Tibial nerve (tissue), 4 donors: Measurements from ENCODE around the gene FRMD4A. TPM values are rescaled to one million over a fixed set of nuclear protein-coding genes. Genes with fewer than 3 reads are reported as not detected.

Experiments
- DNase-seq, 2 donors: peaks; one replicate each; pipeline ENCODE4 v3.0.0-alpha.2; 2019; ENCODE audit warnings: low spot score in 2 of 2
- H3K27ac ChIP-seq, 4 donors: fragments of 200-600 bp; sonication (generic) in 3 of 4; one replicate each; pipeline ENCODE4 v1.5.1; 2017 to 2019; ENCODE audit warnings: mild to moderate bottlenecking in 1 of 4
- H3K27me3 ChIP-seq, 2 donors: fragments of 200-600 bp; sonication (generic) in 1 of 2; one replicate each; pipeline versions ENCODE4 v1.5.1 to v1.6.0; 2017 to 2019
- H3K36me3 ChIP-seq, 3 donors: fragments of 200-600 bp; sonication (generic); one replicate each; pipeline ENCODE4 v1.5.1; 2018 to 2019
- H3K4me1 ChIP-seq, 4 donors: fragments of 200-600 bp; sonication (generic) in 3 of 4; one replicate each; pipeline ENCODE4 v1.5.1; 2017 to 2019
- H3K4me3 ChIP-seq, 4 donors: fragments of 200-600 bp; sonication (generic) in 3 of 4; one replicate each; pipeline ENCODE4 v1.5.1; 2017 to 2019; ENCODE audit warnings: mild to moderate bottlenecking in 1 of 4, moderate library complexity in 1 of 4
- H3K9me3 ChIP-seq, 4 donors: fragments of 200-600 bp; sonication (generic) in 3 of 4; one replicate each; pipeline ENCODE4 v1.5.1; 2017 to 2019
- CTCF ChIP-seq, 5 experiments: fragments of 200-600 bp in 3 of 5; fragments of 450-650 bp in 2 of 5; sonication (generic) in 3 of 5; IDR thresholded peaks; one replicate each; pipeline ENCODE4 v1.5.1; 2016 to 2019; ENCODE audit warnings: antibody characterized with exemption in 5 of 5, mild to moderate bottlenecking in 3 of 5, moderate library complexity in 2 of 5
- EP300 ChIP-seq, 2 donors: sonication (generic); formaldehyde crosslinking; IDR thresholded peaks; one replicate each; pipeline ENCODE4 v1.6.1; 2017; ENCODE audit warnings: antibody characterized with exemption in 2 of 2, mild to moderate bottlenecking in 1 of 2
- POLR2A ChIP-seq, 2 donors: fragments of 450-650 bp; IDR thresholded peaks; one replicate each; pipeline ENCODE4 v1.6.1; 2017; ENCODE audit warnings: antibody characterized with exemption in 2 of 2, mild to moderate bottlenecking in 2 of 2, moderate library complexity in 2 of 2
- WGBS, 2 donors: methylation state at CpG; one replicate each; pipeline ENCODE4 v1.1.5; 2018; 5-methylcytosine and 5-hydroxymethylcytosine counted together
- total RNA-seq, 4 donors: library from RNA; depleted of rRNA; stranded (reverse); fragments of >200 nt; gene quantifications; one replicate each; pipeline ENCODE4 v1.1.0, GENCODE V29; 2016

Gene FRMD4A
- total RNA-seq, 4 donors from 2014 or later, result 39.8 to 89.7 (median 53.9) TPM

- Histone ChIP-seq H3K36me3 (no peaks in the 10 kb centered on the region), H3K9me3 (no peaks in the 10 kb centered on the region), H3K27me3 (no peaks in the 10 kb centered on the region), H3K4me1 (peaks cover 0 to 41% (median 11%) of the 10 kb centered on the region in 4 donors), H3K4me3 (no peak overlapping the region), H3K27ac (peak overlapping the region in 1 of 4 donors; percentile 2)
- WGBS, 2 donors, result 91 to 94% methylated on average over 8 of the region's 8 CpGs
- TF ChIP-seq CTCF (IDR thresholded peaks at IDR 0.05) (no peak), POLR2A (IDR thresholded peaks at IDR 0.05) (no peak)
- DNase-seq, result no peak
These were observed 386.9 kb downstream of the FRMD4A start for GRCh38 chr10:13943735-13944398.

GRCh38 chr10:13942035-13942434, 388.7 kb downstream of the FRMD4A start:
- TF ChIP-seq CTCF (IDR thresholded peaks at IDR 0.05) (no peak), POLR2A (IDR thresholded peaks at IDR 0.05) (no peak), EP300 (IDR thresholded peaks at IDR 0.05) (no peak)
- Histone ChIP-seq H3K9me3 (no peaks in the 10 kb centered on the region), H3K27ac (no peak overlapping the region), H3K36me3 (no peaks in the 10 kb centered on the region), H3K4me1 (peaks cover 0 to 37% (median 11%) of the 10 kb centered on the region in 4 donors), H3K27me3 (no peaks in the 10 kb centered on the region), H3K4me3 (no peak overlapping the region)
- DNase-seq, result no peak
- WGBS, 2 donors, result 85 to 88% methylated on average over 5 of the region's 5 CpGs

GRCh38 chr10:13939391-13939790, 391.3 kb downstream of the FRMD4A start:
- Histone ChIP-seq H3K9me3 (no peaks in the 10 kb centered on the region), H3K4me3 (no peak overlapping the region), H3K27me3 (no peaks in the 10 kb centered on the region), H3K27ac (no peak overlapping the region), H3K36me3 (no peaks in the 10 kb centered on the region), H3K4me1 (peaks cover 0 to 18% (median 2%) of the 10 kb centered on the region in 4 donors)
- no peak for DNase-seq
- no peak for TF ChIP-seq POLR2A (IDR thresholded peaks at IDR 0.05)
- TF ChIP-seq CTCF (IDR thresholded peaks at IDR 0.05), result no peak
- no peak for TF ChIP-seq EP300 (IDR thresholded peaks at IDR 0.05)

GRCh38 chr10:13938950-13939349, 391.8 kb downstream of the FRMD4A start:
- 44 to 46% methylated on average over 8 of the region's 8 CpGs for WGBS, 2 donors
- peak overlapping the region in 1 of 4 donors; percentile 26 for H3K27ac ChIP-seq
- H3K27me3 ChIP-seq, result no peaks in the 10 kb centered on the region
- no peak for DNase-seq
- TF ChIP-seq CTCF (IDR thresholded peaks at IDR 0.05), result no peak
- no peak for TF ChIP-seq EP300 (IDR thresholded peaks at IDR 0.05)
- TF ChIP-seq POLR2A (IDR thresholded peaks at IDR 0.05), result no peak
- no peaks in the 10 kb centered on the region for H3K9me3 ChIP-seq
- no peak overlapping the region for H3K4me3 ChIP-seq
- H3K4me1 ChIP-seq, result peaks cover 0 to 18% (median 2%) of the 10 kb centered on the region in 4 donors
- H3K36me3 ChIP-seq, result no peaks in the 10 kb centered on the region

- TF ChIP-seq EP300 (IDR thresholded peaks at IDR 0.05), result no peak
- TF ChIP-seq CTCF (IDR thresholded peaks at IDR 0.05), result no peak
- no peak for TF ChIP-seq POLR2A (IDR thresholded peaks at IDR 0.05)
- Histone ChIP-seq H3K9me3 (no peaks in the 10 kb centered on the region), H3K4me1 (peaks cover 0 to 18% (median 2%) of the 10 kb centered on the region in 4 donors), H3K36me3 (no peaks in the 10 kb centered on the region), H3K4me3 (no peak overlapping the region), H3K27ac (peak overlapping the region in 1 of 4 donors; percentile 11), H3K27me3 (no peaks in the 10 kb centered on the region)
- WGBS, 2 donors, result 63 to 75% methylated on average over 2 of the region's 2 CpGs
- DNase-seq, result no peak
These were observed 393.9 kb downstream of the FRMD4A start for GRCh38 chr10:13936826-13937225.
